HEK293T (cell line): ENCODE measurements around the gene WDR41.

ENCODE experiments used
- FOXK2 ChIP-seq: fragments of 450-650 bp; IDR thresholded peaks from 2 replicates; pipeline ENCODE4 v1.6.1; 2016; ENCODE audit warnings: mild to moderate bottlenecking
- FOXM1 ChIP-seq: fragments of 450-650 bp; IDR thresholded peaks from 2 replicates; pipeline ENCODE4 v1.6.1; 2017; ENCODE audit warnings: mild to moderate bottlenecking, borderline replicate concordance
- HDGF ChIP-seq: fragments of 450-650 bp; IDR thresholded peaks from 2 replicates; pipeline ENCODE4 v1.6.1; 2017; ENCODE audit warnings: antibody characterized with exemption, borderline replicate concordance
- LEF1 ChIP-seq: fragments of 450-650 bp; IDR thresholded peaks from 2 replicates; pipeline ENCODE4 v1.6.1; 2017; ENCODE audit warnings: mild to moderate bottlenecking, borderline replicate concordance
- SP1 ChIP-seq: fragments of 450-650 bp; IDR thresholded peaks from 2 replicates; pipeline ENCODE4 v1.6.1; 2017
- SUZ12 ChIP-seq: fragments of 450-650 bp; IDR thresholded peaks from 2 replicates; pipeline ENCODE4 v1.6.1; 2016; ENCODE audit warnings: mild to moderate bottlenecking
- TARDBP ChIP-seq: fragments of 450-650 bp; IDR thresholded peaks from 2 replicates; pipeline ENCODE4 v1.6.1; 2016
- ZNF384 ChIP-seq: fragments of 450-650 bp; IDR thresholded peaks from 2 replicates; pipeline ENCODE4 v1.6.1; 2016

DNA sequence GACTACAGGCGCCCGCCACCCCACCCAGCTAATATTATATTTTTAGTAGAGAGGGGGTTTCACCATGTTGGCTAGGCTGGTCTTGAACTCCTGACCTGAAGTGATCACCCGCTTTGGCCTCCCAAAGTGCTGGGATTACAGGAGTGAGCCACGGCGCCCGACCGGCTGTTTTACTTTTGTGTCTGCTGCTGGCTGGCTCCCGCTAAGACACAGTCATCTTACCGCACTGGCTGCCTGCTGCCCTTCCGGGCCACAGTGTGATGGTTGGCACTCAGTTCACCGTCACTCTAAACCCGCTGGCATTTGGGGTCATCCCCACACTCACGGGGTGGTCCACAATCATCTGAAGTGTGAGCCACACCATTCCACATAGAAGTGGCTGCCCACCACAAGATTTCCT is 93.7 kb downstream of the WDR41 start:
- TF ChIP-seq HDGF (no peak), SP1 (no peak), FOXM1 (no peak), SUZ12 (no peak), LEF1 (no peak), FOXK2 (no peak), TARDBP (no peak), ZNF384 (no peak)
